ENCODE results near the gene CCL13. TPM values are rescaled to one million over a fixed set of nuclear protein-coding genes. Genes with fewer than 3 reads are reported as not detected.
"Not testable (repeated sequence)": the region's sequence is repeated elsewhere in the genome, so short reads cannot be mapped to it uniquely, and the experiment has no call there.

CCL13 gene
- not detected for total RNA-seq

GRCh38 chr17:34356194-34356593, at the start of gene CCL13:
Gene CCL13 (plus strand): TSS chr17:34356480. CDS start chr17:34356527, 47 bp downstream.
- Mint-ChIP-seq H3K4me1 (ENCODE audit: low read depth) (peaks cover 10% of the 10 kb centered on the region), H3K36me3 (ENCODE audit: low read depth) (no peaks in the 10 kb centered on the region), H3K27me3 (ENCODE audit: low read depth) (peaks cover 32% of the 10 kb centered on the region), H3K4me3 (no peak within 1 kb of the TSS), H3K27ac (no peak within 1 kb of the TSS), H3K9me3 (ENCODE audit: insufficient read depth) (no peaks in the 10 kb centered on the region)
- ChIA-PET POLR2A (no interaction called here), CTCF (interaction anchor here (1.1 to 1.6 kb wide), 5 partner anchors 12 to 156 kb away, joined by 3 to 5 read pairs (median 4); no protein-coding TSS in a partner anchor)
- ATAC-seq (no peak), DNase-seq (no peak)

GRCh38 chr17:34307110-34307509, 49.2 kb upstream of the CCL13 start:
- CTCF ChIA-PET, result interaction anchor here (2.9 kb wide), 1 partner anchor 54 kb away, joined by 11 read pairs; no protein-coding TSS in a partner anchor
- no peaks in the 10 kb centered on the region for H3K36me3 Mint-ChIP-seq (ENCODE audit: low read depth)
- H3K4me1 Mint-ChIP-seq (ENCODE audit: low read depth), result peaks cover 4% of the 10 kb centered on the region
- POLR2A ChIA-PET, result no interaction called here
- H3K4me3 Mint-ChIP-seq, result no peak overlapping the region
- no peak for ATAC-seq
- H3K9me3 Mint-ChIP-seq (ENCODE audit: insufficient read depth), result no peaks in the 10 kb centered on the region
- DNase-seq, result no peak
- H3K27ac Mint-ChIP-seq, result no peak overlapping the region
- H3K27me3 Mint-ChIP-seq (ENCODE audit: low read depth), result peaks cover 5% of the 10 kb centered on the region

GRCh38 chr17:34308371-34308770, 47.9 kb upstream of the CCL13 start:
- ChIA-PET CTCF (interaction anchor here (2.9 kb wide), 1 partner anchor 53 kb away, joined by 11 read pairs; no protein-coding TSS in a partner anchor), POLR2A (no interaction called here)
- ATAC-seq (no peak), DNase-seq (no peak)
- H3K36me3 Mint-ChIP-seq (ENCODE audit: low read depth), result no peaks in the 10 kb centered on the region
- no peaks in the 10 kb centered on the region for H3K9me3 Mint-ChIP-seq (ENCODE audit: insufficient read depth)
- no peak overlapping the region for H3K27ac Mint-ChIP-seq
- H3K27me3 Mint-ChIP-seq (ENCODE audit: low read depth), result peaks cover 14% of the 10 kb centered on the region
- peaks cover 4% of the 10 kb centered on the region for H3K4me1 Mint-ChIP-seq (ENCODE audit: low read depth)
- no peak overlapping the region for H3K4me3 Mint-ChIP-seq

GRCh38 chr17:34311291-34311690, 45.0 kb upstream of the CCL13 start:
- CTCF ChIA-PET, result no interaction called here
- H3K27me3 Mint-ChIP-seq (ENCODE audit: low read depth), result peaks cover 26% of the 10 kb centered on the region

GRCh38 chr17:34312080-34312479, 44.2 kb upstream of the CCL13 start:
- H3K9me3 Mint-ChIP-seq (ENCODE audit: insufficient read depth), result no peaks in the 10 kb centered on the region
- CTCF ChIA-PET, result no interaction called here
- H3K27ac Mint-ChIP-seq, result no peak overlapping the region
- H3K4me3 Mint-ChIP-seq, result no peak overlapping the region
- H3K36me3 Mint-ChIP-seq (ENCODE audit: low read depth), result no peaks in the 10 kb centered on the region
- DNase-seq, result no peak
- no peak for ATAC-seq
- peaks cover 4% of the 10 kb centered on the region for H3K4me1 Mint-ChIP-seq (ENCODE audit: low read depth)
- POLR2A ChIA-PET, result no interaction called here
- H3K27me3 Mint-ChIP-seq (ENCODE audit: low read depth), result peaks cover 28% of the 10 kb centered on the region

More at GRCh38 chr17:34311291-34311690, 45.0 kb upstream of the CCL13 start:
- DNase-seq (no peak), ATAC-seq (no peak)
- POLR2A ChIA-PET, result no interaction called here
- H3K36me3 Mint-ChIP-seq (ENCODE audit: low read depth), result no peaks in the 10 kb centered on the region
- no peak overlapping the region for H3K4me3 Mint-ChIP-seq
- H3K9me3 Mint-ChIP-seq (ENCODE audit: insufficient read depth), result no peaks in the 10 kb centered on the region
- no peak overlapping the region for H3K27ac Mint-ChIP-seq
- H3K4me1 Mint-ChIP-seq (ENCODE audit: low read depth), result peaks cover 4% of the 10 kb centered on the region

- CTCF ChIA-PET, result no interaction called here
- no peak for DNase-seq
- H3K4me3 Mint-ChIP-seq, result no peak overlapping the region
- H3K36me3 Mint-ChIP-seq (ENCODE audit: low read depth), result no peaks in the 10 kb centered on the region
- no peaks in the 10 kb centered on the region for H3K4me1 Mint-ChIP-seq (ENCODE audit: low read depth)
- H3K27ac Mint-ChIP-seq, result no peak overlapping the region
- POLR2A ChIA-PET, result no interaction called here
- H3K27me3 Mint-ChIP-seq (ENCODE audit: low read depth), result peaks cover 32% of the 10 kb centered on the region
- ATAC-seq, result no peak
- H3K9me3 Mint-ChIP-seq (ENCODE audit: insufficient read depth), result no peaks in the 10 kb centered on the region
Observed at GRCh38 chr17:34313164-34313563, 43.1 kb upstream of the CCL13 start.

- no peak for DNase-seq
- ATAC-seq, result no peak
- H3K4me3 Mint-ChIP-seq, result no peak overlapping the region
- POLR2A ChIA-PET, result no interaction called here
- no peaks in the 10 kb centered on the region for H3K36me3 Mint-ChIP-seq (ENCODE audit: low read depth)
- no peak overlapping the region for H3K27ac Mint-ChIP-seq
- H3K4me1 Mint-ChIP-seq (ENCODE audit: low read depth), result no peaks in the 10 kb centered on the region
- peaks cover 32% of the 10 kb centered on the region for H3K27me3 Mint-ChIP-seq (ENCODE audit: low read depth)
- H3K9me3 Mint-ChIP-seq (ENCODE audit: insufficient read depth), result no peaks in the 10 kb centered on the region
- CTCF ChIA-PET, result no interaction called here
Observed at GRCh38 chr17:34314279-34314678, 42.0 kb upstream of the CCL13 start.

GRCh38 chr17:34318474-34318873, 37.8 kb upstream of the CCL13 start:
- Mint-ChIP-seq H3K4me1 (ENCODE audit: low read depth) (no peaks in the 10 kb centered on the region), H3K36me3 (ENCODE audit: low read depth) (no peaks in the 10 kb centered on the region), H3K4me3 (no peak overlapping the region), H3K27ac (no peak overlapping the region), H3K9me3 (ENCODE audit: insufficient read depth) (no peaks in the 10 kb centered on the region), H3K27me3 (ENCODE audit: low read depth) (peaks cover 21% of the 10 kb centered on the region)
- ChIA-PET POLR2A (no interaction called here), CTCF (interaction anchor here (6.8 kb wide), 1 partner anchor 43 kb away, joined by 42 read pairs; no protein-coding TSS in a partner anchor)
- DNase-seq (peak; percentile 27), ATAC-seq (no peak)

- Mint-ChIP-seq H3K4me3 (no peak within 1 kb of the TSS), H3K27ac (no peak within 1 kb of the TSS), H3K9me3 (ENCODE audit: insufficient read depth) (no peaks in the 10 kb centered on the region), H3K27me3 (ENCODE audit: low read depth) (peaks cover 21% of the 10 kb centered on the region), H3K4me1 (ENCODE audit: low read depth) (no peaks in the 10 kb centered on the region), H3K36me3 (ENCODE audit: low read depth) (no peaks in the 10 kb centered on the region)
- ChIA-PET POLR2A (no interaction called here), CTCF (interaction anchor here (6.8 kb wide), 1 partner anchor 42 kb away, joined by 42 read pairs; no protein-coding TSS in a partner anchor)
- DNase-seq (no peak), ATAC-seq (no peak)
Observed at GRCh38 chr17:34319039-34319483, 37.2 kb upstream of the CCL13 start, which contains the start of gene CCL8. Gene CCL8 (plus strand): TSS chr17:34319435. CDS start chr17:34319502, 67 bp downstream.

GRCh38 chr17:34321964-34322363, 34.3 kb upstream of the CCL13 start:
- Mint-ChIP-seq H3K4me3 (no peak overlapping the region), H3K27me3 (ENCODE audit: low read depth) (peaks cover 14% of the 10 kb centered on the region), H3K4me1 (ENCODE audit: low read depth) (no peaks in the 10 kb centered on the region), H3K9me3 (ENCODE audit: insufficient read depth) (no peaks in the 10 kb centered on the region), H3K27ac (no peak overlapping the region), H3K36me3 (ENCODE audit: low read depth) (no peaks in the 10 kb centered on the region)
- POLR2A ChIA-PET, result no interaction called here
- DNase-seq, result no peak
- CTCF ChIA-PET, result interaction anchor here (1.1 to 6.8 kb wide), 3 partner anchors 17 to 39 kb away, joined by 3 to 42 read pairs (median 3); partner anchors contain the start of gene CCL13
- no peak for ATAC-seq

GRCh38 chr17:34327580-34327979, 28.7 kb upstream of the CCL13 start:
- ATAC-seq; DNase-seq; H3K4me3 Mint-ChIP-seq; CTCF ChIA-PET; H3K9me3 Mint-ChIP-seq (ENCODE audit: insufficient read depth); H3K27ac Mint-ChIP-seq; POLR2A ChIA-PET; H3K4me1 Mint-ChIP-seq (ENCODE audit: low read depth); H3K36me3 Mint-ChIP-seq (ENCODE audit: low read depth): not testable (repeated sequence)
- peaks cover 27% of the 10 kb centered on the region for H3K27me3 Mint-ChIP-seq (ENCODE audit: low read depth)

- ATAC-seq (no peak), DNase-seq (no peak)
- CTCF ChIA-PET, result interaction anchor here (2.3 kb wide), 1 partner anchor 24 kb away, joined by 11 read pairs; no protein-coding TSS in a partner anchor
- no peaks in the 10 kb centered on the region for H3K4me1 Mint-ChIP-seq (ENCODE audit: low read depth)
- H3K27me3 Mint-ChIP-seq (ENCODE audit: low read depth), result peaks cover 32% of the 10 kb centered on the region
- H3K9me3 Mint-ChIP-seq (ENCODE audit: insufficient read depth), result no peaks in the 10 kb centered on the region
- no peak overlapping the region for H3K27ac Mint-ChIP-seq
- H3K4me3 Mint-ChIP-seq, result no peak overlapping the region
- POLR2A ChIA-PET, result no interaction called here
- H3K36me3 Mint-ChIP-seq (ENCODE audit: low read depth), result no peaks in the 10 kb centered on the region
Observed at GRCh38 chr17:34337701-34338100, 18.6 kb upstream of the CCL13 start.
